ENCODE measurements around the gene PCSK1.

Gene PCSK1

GRCh38 chr5:96433066-96433447 is at the start of gene PCSK1:
Gene PCSK1 (minus strand): TSS chr5:96433248. CDS start chr5:96433042, 206 bp downstream.
- DNase-seq: no peak

GRCh38 chr5:96481867-96482266 is 48.8 kb upstream of the PCSK1 start:
- no peak for DNase-seq

- no peak for DNase-seq
Measured at GRCh38 chr5:96481009-96481786, 48.1 kb upstream of the PCSK1 start.

- DNase-seq: no peak
Measured at GRCh38 chr5:96478983-96479382, 45.9 kb upstream of the PCSK1 start.

GRCh38 chr5:96476654-96477053 is 43.6 kb upstream of the PCSK1 start:
- no peak for DNase-seq

- no peak for DNase-seq
Measured at GRCh38 chr5:96474073-96474472, 41.0 kb upstream of the PCSK1 start.

GRCh38 chr5:96473155-96473554 is 40.1 kb upstream of the PCSK1 start:
- no peak for DNase-seq

- no peak for DNase-seq
Measured at GRCh38 chr5:96470785-96471184, 37.7 kb upstream of the PCSK1 start.

GRCh38 chr5:96468956-96469355 is 35.9 kb upstream of the PCSK1 start:
- no peak for DNase-seq

GRCh38 chr5:96463091-96463490 is 30.0 kb upstream of the PCSK1 start:
- DNase-seq: no peak

GRCh38 chr5:96459313-96460121 is 26.5 kb upstream of the PCSK1 start:
- DNase-seq: no peak

- no peak for DNase-seq
Measured at GRCh38 chr5:96458176-96458575, 25.1 kb upstream of the PCSK1 start.

- no peak for DNase-seq
Measured at GRCh38 chr5:96455789-96456188, 22.7 kb upstream of the PCSK1 start.

- no peak for DNase-seq
Measured at GRCh38 chr5:96453394-96453793, 20.3 kb upstream of the PCSK1 start.

GRCh38 chr5:96447949-96448348 is 14.9 kb upstream of the PCSK1 start:
- DNase-seq: no peak

- no peak for DNase-seq
Measured at GRCh38 chr5:96440185-96440538, 7.1 kb upstream of the PCSK1 start.

GRCh38 chr5:96439477-96440184 is 6.6 kb upstream of the PCSK1 start:
- no peak for DNase-seq

GRCh38 chr5:96434201-96434645 is 1.2 kb upstream of the PCSK1 start:
- peak in 1 of 2 donors; percentile 50 for DNase-seq

- DNase-seq: no peak
Measured at GRCh38 chr5:96432216-96433065, 607 bp downstream of the PCSK1 start.

- DNase-seq: no peak
Measured at GRCh38 chr5:96431376-96432187, 1.5 kb downstream of the PCSK1 start.

GRCh38 chr5:96427824-96428223 is 5.2 kb downstream of the PCSK1 start:
- DNase-seq: no peak

GRCh38 chr5:96426831-96427230 is 6.2 kb downstream of the PCSK1 start:
- no peak for DNase-seq

Measured in hippocampal formation (tissue), 2 donors.